ENCODE results near the gene STK36. TPM values are rescaled to one million over a fixed set of nuclear protein-coding genes. Genes with fewer than 3 reads are reported as not detected.

The STK36 gene
- polyA plus RNA-seq, 1 experiment, result 53.1 TPM

- Histone ChIP-seq H3K4me3 (ENCODE audit: low read depth, low read length) (no peak overlapping the region), H3K27ac (ENCODE audit: low read depth, low read length) (no peak overlapping the region), H3K9me3 (ENCODE audit: control insufficient read depth, insufficient read depth, low read length) (no peaks in the 10 kb centered on the region), H3K27me3 (ENCODE audit: control insufficient read depth, insufficient read depth, low read length) (no peaks in the 10 kb centered on the region)
- TF ChIP-seq CTCF (IDR thresholded peaks at IDR 0.05; ENCODE audit: low read depth, low read length), result no peak
- DNase-seq (ENCODE audit: low read depth, low spot score), result no peak
- ChIA-PET POLR2A (no interaction called here), CTCF (interaction anchor here (1.9 kb wide), 1 partner anchor 27 kb away, joined by 8 read pairs; the partner anchor contains the start of gene TTLL4)
These were observed 64.6 kb downstream of the STK36 start for GRCh38 chr2:218736531-218736930.

- no peak for TF ChIP-seq CTCF (IDR thresholded peaks at IDR 0.05; ENCODE audit: low read depth, low read length)
- POLR2A ChIA-PET, result interaction anchor here (1.5 kb wide), 1 partner anchor 11 kb away, joined by 7 read pairs; no protein-coding TSS in a partner anchor
- H3K4me3 ChIP-seq (ENCODE audit: low read depth, low read length), result no peak overlapping the region
- H3K27ac ChIP-seq (ENCODE audit: low read depth, low read length), result no peak overlapping the region
- CTCF ChIA-PET, result interaction anchor here (1.0 kb wide), 1 partner anchor 12 kb away, joined by 3 read pairs; no protein-coding TSS in a partner anchor
- DNase-seq (ENCODE audit: low read depth, low spot score), result no peak
- no peaks in the 10 kb centered on the region for H3K27me3 ChIP-seq (ENCODE audit: control insufficient read depth, insufficient read depth, low read length)
- no peaks in the 10 kb centered on the region for H3K9me3 ChIP-seq (ENCODE audit: control insufficient read depth, insufficient read depth, low read length)
These were observed 71.2 kb downstream of the STK36 start for GRCh38 chr2:218743068-218743467.

GRCh38 chr2:218744615-218745014 is 72.7 kb downstream of the STK36 start:
- ChIA-PET POLR2A (no interaction called here), CTCF (no interaction called here)
- no peak overlapping the region for H3K27ac ChIP-seq (ENCODE audit: low read depth, low read length)
- no peaks in the 10 kb centered on the region for H3K9me3 ChIP-seq (ENCODE audit: control insufficient read depth, insufficient read depth, low read length)
- H3K27me3 ChIP-seq (ENCODE audit: control insufficient read depth, insufficient read depth, low read length), result no peaks in the 10 kb centered on the region
- no peak for TF ChIP-seq CTCF (IDR thresholded peaks at IDR 0.05; ENCODE audit: low read depth, low read length)
- DNase-seq (ENCODE audit: low read depth, low spot score), result no peak
- no peak overlapping the region for H3K4me3 ChIP-seq (ENCODE audit: low read depth, low read length)

- POLR2A ChIA-PET, result no interaction called here
- no peak for DNase-seq (ENCODE audit: low read depth, low spot score)
- Histone ChIP-seq H3K9me3 (ENCODE audit: control insufficient read depth, insufficient read depth, low read length) (no peaks in the 10 kb centered on the region), H3K4me3 (ENCODE audit: low read depth, low read length) (no peak overlapping the region), H3K27me3 (ENCODE audit: control insufficient read depth, insufficient read depth, low read length) (no peaks in the 10 kb centered on the region), H3K27ac (ENCODE audit: low read depth, low read length) (no peak overlapping the region)
- no peak for TF ChIP-seq CTCF (IDR thresholded peaks at IDR 0.05; ENCODE audit: low read depth, low read length)
- CTCF ChIA-PET, result interaction anchor here (1.1 to 1.2 kb wide), 3 partner anchors 13 to 58 kb away, joined by 3 to 4 read pairs (median 3); partner anchors contain the start of gene TTLL4
These were observed 73.3 kb downstream of the STK36 start for GRCh38 chr2:218745160-218745558.

GRCh38 chr2:218745559-218746469 is 73.9 kb downstream of the STK36 start:
- H3K9me3 ChIP-seq (ENCODE audit: control insufficient read depth, insufficient read depth, low read length), result no peaks in the 10 kb centered on the region
- POLR2A ChIA-PET, result interaction anchor here (0.6 kb wide), 1 partner anchor 57 kb away, joined by 10 read pairs; no protein-coding TSS in a partner anchor
- DNase-seq (ENCODE audit: low read depth, low spot score), result no peak
- no peak for TF ChIP-seq CTCF (IDR thresholded peaks at IDR 0.05; ENCODE audit: low read depth, low read length)
- CTCF ChIA-PET, result interaction anchor here (0.7 to 1.2 kb wide), 4 partner anchors 13 to 58 kb away, joined by 3 to 4 read pairs (median 3); partner anchors contain the start of gene TTLL4
- H3K27me3 ChIP-seq (ENCODE audit: control insufficient read depth, insufficient read depth, low read length), result no peaks in the 10 kb centered on the region
- H3K27ac ChIP-seq (ENCODE audit: low read depth, low read length), result no peak overlapping the region
- no peak overlapping the region for H3K4me3 ChIP-seq (ENCODE audit: low read depth, low read length)

All from AG04450 (cell line).